ENCODE measurements around the gene CPED1.

CPED1 gene

DNA sequence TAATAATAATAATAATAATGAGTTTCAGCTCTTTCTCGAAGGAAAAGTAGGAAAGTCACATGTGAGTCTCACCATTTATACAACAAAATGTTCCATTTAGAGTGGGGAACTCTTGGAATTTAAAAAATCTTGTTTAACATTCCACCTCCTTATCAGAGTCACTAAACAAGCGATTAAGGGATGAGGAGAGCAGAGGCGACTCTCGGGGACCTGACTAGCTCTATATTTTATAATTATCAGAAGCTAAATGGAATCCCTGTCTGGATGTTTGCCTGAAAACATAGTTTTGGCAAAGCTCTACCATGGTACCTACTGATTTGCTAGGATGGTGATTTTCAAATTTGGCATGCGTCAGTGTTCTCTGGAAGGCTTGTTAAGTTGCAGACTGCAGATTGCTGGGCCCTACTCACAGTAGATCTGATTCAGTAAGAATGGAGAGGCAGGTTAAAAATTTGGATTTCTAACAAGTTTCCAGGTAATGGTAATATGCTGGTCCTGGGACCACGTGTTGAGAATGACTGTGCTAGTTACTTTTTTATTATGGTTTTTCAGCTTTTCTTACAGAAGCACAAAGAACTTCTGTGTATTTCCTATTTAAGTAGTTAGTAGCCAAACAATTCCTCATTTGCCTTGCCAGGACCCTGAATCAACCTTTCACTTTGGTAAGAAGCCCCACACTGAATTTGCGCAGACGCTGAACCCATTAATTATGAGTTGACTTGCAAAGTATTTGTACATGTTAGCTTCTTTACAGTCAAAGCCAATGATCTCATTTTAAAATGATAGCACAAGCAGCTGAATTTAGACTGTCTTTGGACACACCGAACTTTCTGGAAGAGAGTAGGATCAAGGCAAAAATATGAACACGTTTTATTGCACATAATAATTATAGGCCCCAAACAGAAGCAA, 39.5 kb downstream of the CPED1 start:
- no peak for DNase-seq
- no peaks in the 10 kb centered on the region for H3K36me3 ChIP-seq (replicated peaks; ENCODE audit: insufficient read depth, low read length)
- H2AFZ ChIP-seq (ENCODE audit: low read length): no peak overlapping the region
- TF ChIP-seq EZH2 (optimal IDR thresholded peaks at IDR 0.05; ENCODE audit: low read depth, low read length): no peak
- no peak for TF ChIP-seq EZH2phosphoT487 (IDR thresholded peaks at IDR 0.05; ENCODE audit: low read length)
- no peaks in the 10 kb centered on the region for H3K27me3 ChIP-seq (replicated peaks; ENCODE audit: insufficient read depth, low read length)
- H3K9me2 ChIP-seq (replicated peaks; ENCODE audit: insufficient read depth, low read length): no peaks in the 10 kb centered on the region
- H3K4me2 ChIP-seq (ENCODE audit: low read depth, low read length): no peak overlapping the region
- no peaks in the 10 kb centered on the region for H4K20me1 ChIP-seq (ENCODE audit: insufficient read depth, low read length)
- H3K9ac ChIP-seq (ENCODE audit: low read length): no peak overlapping the region
- H3K4me3 ChIP-seq (ENCODE audit: low read length): no peak overlapping the region
- H3F3A ChIP-seq (ENCODE audit: insufficient read depth, low read length): peaks cover 5% of the 10 kb centered on the region; the same call in 1 of the 2 replicates
- H3K27ac ChIP-seq (ENCODE audit: low read length): no peak overlapping the region
- H3K79me2 ChIP-seq (ENCODE audit: low read length): no peaks in the 10 kb centered on the region
- H3K9me3 ChIP-seq (replicated peaks; ENCODE audit: insufficient read depth, low read length): no peaks in the 10 kb centered on the region
- H3K4me1 ChIP-seq (ENCODE audit: low read length): peaks cover 10% of the 10 kb centered on the region

DNA sequence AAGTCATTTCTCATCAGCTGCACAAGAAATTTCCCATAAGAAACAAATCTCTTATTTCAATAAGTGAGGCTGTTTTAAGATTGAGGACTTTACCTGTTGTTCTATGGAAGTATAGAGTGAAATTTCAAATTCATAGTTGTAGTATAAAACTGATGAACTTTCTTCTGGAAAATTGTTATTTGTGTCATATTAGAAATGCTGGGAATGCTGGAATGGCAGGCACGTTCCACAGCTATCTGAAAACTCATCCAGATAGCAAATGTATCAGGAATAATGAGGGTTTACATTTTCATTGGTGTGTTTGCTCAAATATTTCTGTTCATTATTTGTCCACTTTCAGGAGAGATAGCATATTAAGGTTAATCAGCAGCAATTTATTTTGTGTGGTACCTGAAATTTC, 40.8 kb downstream of the CPED1 start:
- Histone ChIP-seq H3K9me3 (replicated peaks; ENCODE audit: insufficient read depth, low read length) (no peaks in the 10 kb centered on the region), H3F3A (ENCODE audit: insufficient read depth, low read length) (peaks cover 3% of the 10 kb centered on the region; the same call in 1 of the 2 replicates), H3K36me3 (replicated peaks; ENCODE audit: insufficient read depth, low read length) (no peaks in the 10 kb centered on the region), H3K4me1 (ENCODE audit: low read length) (peaks cover 9% of the 10 kb centered on the region), H3K27me3 (replicated peaks; ENCODE audit: insufficient read depth, low read length) (no peaks in the 10 kb centered on the region), H3K79me2 (ENCODE audit: low read length) (no peaks in the 10 kb centered on the region), H2AFZ (ENCODE audit: low read length) (no peak overlapping the region), H3K4me3 (ENCODE audit: low read length) (no peak overlapping the region), H4K20me1 (ENCODE audit: insufficient read depth, low read length) (no peaks in the 10 kb centered on the region), H3K27ac (ENCODE audit: low read length) (no peak overlapping the region), H3K4me2 (ENCODE audit: low read depth, low read length) (no peak overlapping the region), H3K9me2 (replicated peaks; ENCODE audit: insufficient read depth, low read length) (no peaks in the 10 kb centered on the region), H3K9ac (ENCODE audit: low read length) (no peak overlapping the region)
- TF ChIP-seq, protein P1, sequence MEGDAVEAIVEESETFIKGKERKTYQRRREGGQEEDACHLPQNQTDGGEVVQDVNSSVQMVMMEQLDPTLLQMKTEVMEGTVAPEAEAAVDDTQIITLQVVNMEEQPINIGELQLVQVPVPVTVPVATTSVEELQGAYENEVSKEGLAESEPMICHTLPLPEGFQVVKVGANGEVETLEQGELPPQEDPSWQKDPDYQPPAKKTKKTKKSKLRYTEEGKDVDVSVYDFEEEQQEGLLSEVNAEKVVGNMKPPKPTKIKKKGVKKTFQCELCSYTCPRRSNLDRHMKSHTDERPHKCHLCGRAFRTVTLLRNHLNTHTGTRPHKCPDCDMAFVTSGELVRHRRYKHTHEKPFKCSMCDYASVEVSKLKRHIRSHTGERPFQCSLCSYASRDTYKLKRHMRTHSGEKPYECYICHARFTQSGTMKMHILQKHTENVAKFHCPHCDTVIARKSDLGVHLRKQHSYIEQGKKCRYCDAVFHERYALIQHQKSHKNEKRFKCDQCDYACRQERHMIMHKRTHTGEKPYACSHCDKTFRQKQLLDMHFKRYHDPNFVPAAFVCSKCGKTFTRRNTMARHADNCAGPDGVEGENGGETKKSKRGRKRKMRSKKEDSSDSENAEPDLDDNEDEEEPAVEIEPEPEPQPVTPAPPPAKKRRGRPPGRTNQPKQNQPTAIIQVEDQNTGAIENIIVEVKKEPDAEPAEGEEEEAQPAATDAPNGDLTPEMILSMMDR (IDR thresholded peaks at IDR 0.05; ENCODE audit: low read length): no peak
- no peak for TF ChIP-seq EZH2 (optimal IDR thresholded peaks at IDR 0.05; ENCODE audit: low read depth, low read length)
- TF ChIP-seq EZH2phosphoT487 (IDR thresholded peaks at IDR 0.05; ENCODE audit: low read length): no peak
- no peak for DNase-seq

DNA sequence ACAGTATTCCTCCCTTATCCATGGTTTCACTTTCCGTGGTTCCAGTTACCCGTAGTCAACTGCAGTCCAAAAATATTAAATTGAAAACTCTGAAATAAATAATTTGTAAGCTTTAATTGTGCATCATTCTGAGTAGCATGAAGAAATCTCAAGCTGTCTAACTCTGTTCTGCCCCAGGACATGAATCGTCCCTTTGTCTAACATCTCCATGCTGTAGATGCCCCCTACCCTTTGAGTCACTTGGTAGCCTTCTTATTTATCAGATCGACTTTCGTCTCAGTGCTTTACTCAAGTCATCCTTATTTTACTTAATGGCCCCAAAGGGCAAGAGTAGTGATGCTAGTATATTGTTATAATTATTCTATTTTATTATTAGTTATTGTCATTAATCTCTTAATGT, 41.8 kb downstream of the CPED1 start:
- no peak for DNase-seq
- Histone ChIP-seq H3K4me1 (ENCODE audit: low read length) (no peaks in the 10 kb centered on the region), H3K9me2 (replicated peaks; ENCODE audit: insufficient read depth, low read length) (no peaks in the 10 kb centered on the region), H3K4me3 (ENCODE audit: low read length) (no peak overlapping the region), H3K36me3 (replicated peaks; ENCODE audit: insufficient read depth, low read length) (no peaks in the 10 kb centered on the region), H3F3A (ENCODE audit: insufficient read depth, low read length) (no peaks in the 10 kb centered on the region), H3K27ac (ENCODE audit: low read length) (no peak overlapping the region), H3K9me3 (replicated peaks; ENCODE audit: insufficient read depth, low read length) (no peaks in the 10 kb centered on the region), H3K9ac (ENCODE audit: low read length) (no peak overlapping the region), H2AFZ (ENCODE audit: low read length) (no peak overlapping the region), H3K27me3 (replicated peaks; ENCODE audit: insufficient read depth, low read length) (no peaks in the 10 kb centered on the region), H3K79me2 (ENCODE audit: low read length) (no peaks in the 10 kb centered on the region), H3K4me2 (ENCODE audit: low read depth, low read length) (no peak overlapping the region), H4K20me1 (ENCODE audit: insufficient read depth, low read length) (no peaks in the 10 kb centered on the region)
- TF ChIP-seq, protein P1 (IDR thresholded peaks at IDR 0.05; ENCODE audit: low read length): no peak
- TF ChIP-seq EZH2 (optimal IDR thresholded peaks at IDR 0.05; ENCODE audit: low read depth, low read length) (no peak), EZH2phosphoT487 (IDR thresholded peaks at IDR 0.05; ENCODE audit: low read length) (no peak)
